ENCODE results near the gene ONECUT2.

- no peak for TF ChIP-seq CTCF (IDR thresholded peaks at IDR 0.05; ENCODE audit: low read depth, low read length)
- no peak for TF ChIP-seq EZH2phosphoT487 (IDR thresholded peaks at IDR 0.05; ENCODE audit: low read depth)
Measured at GRCh38 chr18:57437766-57438671, 2.8 kb downstream of the ONECUT2 start.
